Colonic mucosa (tissue), 4 donors: ENCODE measurements around the gene TMEM184C. TPM values are rescaled to one million over a fixed set of nuclear protein-coding genes. Genes with fewer than 3 reads are reported as not detected.

Experiments
- DNase-seq: peaks from one replicate; pipeline ENCODE4 v3.0.0-alpha.2; 2020
- H3K27ac ChIP-seq: fragments of 200-600 bp; one replicate; pipeline ENCODE4 v1.8.0; 2021
- H3K27me3 ChIP-seq: fragments of 200-600 bp; one replicate; pipeline ENCODE4 v1.8.0; 2021
- H3K36me3 ChIP-seq: fragments of 200-600 bp; one replicate; pipeline ENCODE4 v1.8.0; 2021
- H3K4me1 ChIP-seq: fragments of 200-600 bp; one replicate; pipeline ENCODE4 v1.8.0; 2021; ENCODE audit warnings: mild to moderate bottlenecking
- H3K4me3 ChIP-seq: fragments of 200-600 bp; one replicate; pipeline ENCODE4 v1.8.0; 2021
- H3K9ac ChIP-seq, 2 donors: one replicate each; pipeline ENCODE4 v1.7.0; 2013; ENCODE audit warnings: control low read depth in 2 of 2, low read depth in 2 of 2, low read length in 2 of 2
- H3K9me3 ChIP-seq: fragments of 200-600 bp; one replicate; pipeline ENCODE4 v1.8.0; 2021
- intact Hi-C: fragments of 100-400 bp; cut with DNase I; formaldehyde crosslinking; loops from one replicate; pipeline ENCODE4 v1.14.1; 2022
- total RNA-seq, 2 donors: library from RNA; stranded (reverse); fragmentation: NEBNext Ultra II Directional in 1 of 2; extraction: Animal tissue kit (Norgen Biotek cat#: 25700) in 1 of 2; gene quantifications; one replicate each; pipeline ENCODE4 v1.2.1, GENCODE V29; 2021
- TF ChIP-seq, protein P1 (sequence below): fragments of 200-600 bp; IDR thresholded peaks from one replicate; pipeline ENCODE4 v1.8.0; 2022; ENCODE audit warnings: antibody characterized with exemption, mild to moderate bottlenecking
- donor health status: healthy.
- donor health status: DM: no; HTN: no; CAD: no.
- donor health status: DM: no; HTN: no; CAD: no.

Gene TMEM184C
- total RNA-seq, 2 donors from 2014 or later, result 36.4 to 43.5 TPM

DNA sequence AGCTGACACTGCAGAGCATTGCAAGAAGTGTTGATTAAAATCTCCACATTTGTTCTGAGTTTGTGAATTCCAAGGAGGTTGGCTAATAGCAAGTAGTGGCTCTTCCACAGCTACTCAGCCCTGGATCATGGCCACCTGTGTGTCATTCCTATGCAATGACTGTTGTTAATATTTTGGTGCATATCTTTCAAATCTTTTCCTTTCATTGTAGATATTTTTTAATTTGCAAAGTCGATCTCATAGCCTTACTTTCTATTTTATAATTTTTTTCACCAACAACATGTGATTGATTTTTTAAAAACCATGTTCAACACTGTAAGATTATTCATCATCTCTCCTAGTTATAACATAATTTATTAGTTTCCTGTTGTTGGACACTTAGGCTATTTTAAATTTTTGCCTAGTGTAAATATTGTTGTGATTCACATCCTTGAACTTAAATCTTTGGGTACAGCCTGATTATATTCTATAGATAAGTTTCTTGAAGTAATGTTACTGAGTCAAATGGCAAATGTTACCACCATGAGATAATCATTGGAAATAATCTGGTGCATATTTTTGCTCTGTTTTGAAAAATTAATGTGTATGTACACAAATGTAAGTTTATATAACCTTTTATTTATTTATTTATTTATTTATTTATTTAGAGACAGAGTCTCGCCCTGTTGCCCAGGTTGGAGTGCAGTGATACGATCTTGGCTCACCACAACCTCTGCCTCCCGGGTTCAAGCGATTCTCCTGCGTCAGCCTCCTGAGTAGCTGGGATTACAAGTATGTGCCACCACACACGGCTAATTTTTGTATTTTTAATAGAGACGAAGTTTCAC lies 97.6 kb downstream of the TMEM184C start:
- Histone ChIP-seq H3K9ac (no peak overlapping the region), H3K27ac (no peak overlapping the region), H3K4me1 (no peaks in the 10 kb centered on the region), H3K9me3 (no peaks in the 10 kb centered on the region), H3K4me3 (no peak overlapping the region), H3K36me3 (no peaks in the 10 kb centered on the region), H3K27me3 (no peaks in the 10 kb centered on the region)
- intact Hi-C loops, result no loop called here
- TF ChIP-seq, protein P1, sequence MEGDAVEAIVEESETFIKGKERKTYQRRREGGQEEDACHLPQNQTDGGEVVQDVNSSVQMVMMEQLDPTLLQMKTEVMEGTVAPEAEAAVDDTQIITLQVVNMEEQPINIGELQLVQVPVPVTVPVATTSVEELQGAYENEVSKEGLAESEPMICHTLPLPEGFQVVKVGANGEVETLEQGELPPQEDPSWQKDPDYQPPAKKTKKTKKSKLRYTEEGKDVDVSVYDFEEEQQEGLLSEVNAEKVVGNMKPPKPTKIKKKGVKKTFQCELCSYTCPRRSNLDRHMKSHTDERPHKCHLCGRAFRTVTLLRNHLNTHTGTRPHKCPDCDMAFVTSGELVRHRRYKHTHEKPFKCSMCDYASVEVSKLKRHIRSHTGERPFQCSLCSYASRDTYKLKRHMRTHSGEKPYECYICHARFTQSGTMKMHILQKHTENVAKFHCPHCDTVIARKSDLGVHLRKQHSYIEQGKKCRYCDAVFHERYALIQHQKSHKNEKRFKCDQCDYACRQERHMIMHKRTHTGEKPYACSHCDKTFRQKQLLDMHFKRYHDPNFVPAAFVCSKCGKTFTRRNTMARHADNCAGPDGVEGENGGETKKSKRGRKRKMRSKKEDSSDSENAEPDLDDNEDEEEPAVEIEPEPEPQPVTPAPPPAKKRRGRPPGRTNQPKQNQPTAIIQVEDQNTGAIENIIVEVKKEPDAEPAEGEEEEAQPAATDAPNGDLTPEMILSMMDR, result no peak
- no peak for DNase-seq

- Histone ChIP-seq H3K9me3 (no peaks in the 10 kb centered on the region), H3K4me1 (no peaks in the 10 kb centered on the region), H3K27me3 (no peaks in the 10 kb centered on the region), H3K9ac (no peak overlapping the region), H3K4me3 (no peak overlapping the region), H3K36me3 (no peaks in the 10 kb centered on the region), H3K27ac (no peak overlapping the region)
- intact Hi-C loops, result no loop called here
- TF ChIP-seq, protein P1, result no peak
- no peak for DNase-seq
Measured at GRCh38 chr4:147717878-147718277, 100.7 kb downstream of the TMEM184C start.

Other genes starting within 250 kb of the TMEM184C start
- gene EDNRA, start 136.3 kb upstream of the TMEM184C start, total RNA-seq, result 1 to 10 TPM in 1 of 2 donors, under 1 TPM in 1; 0.91 to 1.8 TPM
- 1 to 10 TPM; 4.9 to 6.4 TPM for gene PRMT9, start 66.8 kb downstream of the TMEM184C start, total RNA-seq
- 1 to 10 TPM; 4.4 to 7.1 TPM for gene ARHGAP10, start 114.7 kb downstream of the TMEM184C start, total RNA-seq